ENCODE measurements around the gene IL3.
"Not testable (repeated sequence)": the region's sequence is repeated elsewhere in the genome, so short reads cannot be mapped to it uniquely, and the experiment has no call there.

IL3 gene

GRCh38 chr5:132094393-132095076 lies 34.1 kb downstream of the IL3 start:
- no peak for DNase-seq (ENCODE audit: low spot score)

GRCh38 chr5:132095077-132095410 lies 34.6 kb downstream of the IL3 start:
- no peak for DNase-seq (ENCODE audit: low spot score)

GRCh38 chr5:132095424-132095972 lies 35.0 kb downstream of the IL3 start:
- DNase-seq (ENCODE audit: low spot score) = no peak

- no peak for DNase-seq (ENCODE audit: low spot score)
Observed at GRCh38 chr5:132096904-132097303, 36.4 kb downstream of the IL3 start.

- DNase-seq (ENCODE audit: low spot score) = no peak
Observed at GRCh38 chr5:132098151-132098594, 37.7 kb downstream of the IL3 start.

- no peak for DNase-seq (ENCODE audit: low spot score)
Observed at GRCh38 chr5:132098621-132099020, 38.2 kb downstream of the IL3 start.

- no peak for DNase-seq (ENCODE audit: low spot score)
Observed at GRCh38 chr5:132099076-132099748, 38.8 kb downstream of the IL3 start.

GRCh38 chr5:132099905-132100304 lies 39.5 kb downstream of the IL3 start:
- no peak for DNase-seq (ENCODE audit: low spot score)

GRCh38 chr5:132100672-132101261 lies 40.3 kb downstream of the IL3 start:
- DNase-seq (ENCODE audit: low spot score) = no peak

GRCh38 chr5:132101385-132101880 lies 41.0 kb downstream of the IL3 start:
- DNase-seq (ENCODE audit: low spot score) = no peak

GRCh38 chr5:132102101-132102701 lies 41.7 kb downstream of the IL3 start:
- no peak for DNase-seq (ENCODE audit: low spot score)

GRCh38 chr5:132102944-132103331 lies 42.5 kb downstream of the IL3 start:
- no peak for DNase-seq (ENCODE audit: low spot score)

GRCh38 chr5:132103332-132103951 lies 43.0 kb downstream of the IL3 start:
- no peak for DNase-seq (ENCODE audit: low spot score)

- DNase-seq (ENCODE audit: low spot score) = no peak
Observed at GRCh38 chr5:132103969-132104391, 43.5 kb downstream of the IL3 start.

GRCh38 chr5:132104556-132104955 lies 44.1 kb downstream of the IL3 start:
- no peak for DNase-seq (ENCODE audit: low spot score)

- DNase-seq (ENCODE audit: low spot score) = no peak
Observed at GRCh38 chr5:132105688-132106087, 45.2 kb downstream of the IL3 start.

- DNase-seq (ENCODE audit: low spot score) = not testable (repeated sequence)
Observed at GRCh38 chr5:132108495-132108894, 48.0 kb downstream of the IL3 start.

- DNase-seq (ENCODE audit: low spot score) = not testable (repeated sequence)
Observed at GRCh38 chr5:132108957-132109356, 48.5 kb downstream of the IL3 start.

- no peak for DNase-seq (ENCODE audit: low spot score)
Observed at GRCh38 chr5:132109494-132110053, 49.1 kb downstream of the IL3 start.

- DNase-seq (ENCODE audit: low spot score) = no peak
Observed at GRCh38 chr5:132110195-132110594, 49.7 kb downstream of the IL3 start.

- DNase-seq (ENCODE audit: low spot score) = no peak
Observed at GRCh38 chr5:132110930-132111329, 50.5 kb downstream of the IL3 start.

GRCh38 chr5:132112111-132112510 lies 51.7 kb downstream of the IL3 start:
- DNase-seq (ENCODE audit: low spot score) = no peak

Data from putamen (tissue), 1 donor.